GM21526 (cell line): Measurements from ENCODE around the gene BLOC1S4.
A peak's percentile ranks its signal among the peaks of the same experiment; 100 is the strongest.

Experiments
- ATAC-seq: cut with Tn5 transposase; IDR thresholded peaks from one replicate; pipeline ENCODE4 v1.9.1; 2021; ENCODE audit warnings: moderate library complexity; ENCODE audit not compliant: unreplicated experiment, low FRiP score

The BLOC1S4 gene

GRCh38 chr4:6689506-6689960 is 26.4 kb upstream of the BLOC1S4 start:
- ATAC-seq: no peak

GRCh38 chr4:6692379-6692778 is 23.6 kb upstream of the BLOC1S4 start:
- ATAC-seq: no peak

DNA sequence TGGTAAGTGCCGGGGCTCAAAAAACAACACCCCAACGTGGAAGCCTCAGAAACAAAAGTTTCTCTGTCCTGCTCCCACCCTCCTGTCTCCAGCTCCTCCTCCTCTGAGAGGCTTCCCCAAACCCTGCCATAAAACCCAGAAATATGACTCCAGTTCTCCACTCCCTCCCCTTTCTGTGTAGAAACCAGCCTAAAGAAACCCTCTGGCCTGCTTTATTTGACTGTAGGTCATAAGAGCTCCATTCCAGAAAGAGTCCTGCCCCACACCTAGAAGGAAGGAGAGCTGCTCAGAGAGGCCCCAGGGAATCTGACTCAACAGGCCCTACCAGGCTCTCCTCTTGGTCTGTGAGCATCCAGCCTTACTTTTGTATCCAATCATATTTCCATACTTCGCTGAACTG is 23.2 kb upstream of the BLOC1S4 start:
- no peak for ATAC-seq

DNA sequence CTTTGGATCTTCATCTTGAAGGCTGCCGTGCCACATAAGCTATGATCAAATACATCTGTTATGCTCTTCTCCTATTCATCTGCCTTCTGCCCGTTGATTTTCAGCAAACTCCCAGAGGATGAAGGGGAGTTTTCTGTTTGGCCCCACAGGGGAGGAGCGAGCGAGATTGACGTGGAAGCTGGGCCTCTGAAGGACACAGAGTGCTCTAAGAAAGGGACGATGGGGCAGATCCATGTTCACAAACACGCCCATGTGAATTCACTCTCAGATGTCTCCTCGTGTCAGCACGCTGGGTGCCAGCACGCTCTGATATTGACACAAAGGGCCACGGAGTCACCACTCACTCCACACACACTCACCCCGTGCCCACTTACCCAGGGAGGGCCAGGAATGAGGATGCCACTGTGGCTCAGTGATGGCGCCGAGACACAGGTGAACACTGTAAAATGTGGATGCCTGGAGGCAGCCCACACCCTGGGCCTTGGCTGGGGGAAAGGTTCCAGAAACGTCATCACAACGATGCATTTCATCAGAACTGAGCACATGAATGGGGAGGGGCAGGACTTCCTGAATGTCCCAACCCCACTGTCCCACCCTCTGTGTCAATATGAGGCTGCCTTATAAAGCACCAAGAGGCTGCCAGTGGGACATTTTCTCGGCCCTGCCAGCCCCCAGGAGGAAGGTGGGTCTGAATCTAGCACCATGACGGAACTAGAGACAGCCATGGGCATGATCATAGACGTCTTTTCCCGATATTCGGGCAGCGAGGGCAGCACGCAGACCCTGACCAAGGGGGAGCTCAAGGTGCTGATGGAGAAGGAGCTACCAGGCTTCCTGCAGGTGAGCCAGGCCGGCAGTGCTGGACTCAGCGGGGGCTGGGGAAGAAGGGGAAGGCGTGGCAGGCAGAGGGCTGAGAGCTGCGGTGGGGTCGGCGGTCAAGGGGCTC is 22.5 kb upstream of the BLOC1S4 start, which contains the start of gene S100P:
S100P (plus strand) TSS at position 648 of the 946 bp plus-strand sequence; CDS start at position 703, 55 bp downstream.
- ATAC-seq: no peak

DNA sequence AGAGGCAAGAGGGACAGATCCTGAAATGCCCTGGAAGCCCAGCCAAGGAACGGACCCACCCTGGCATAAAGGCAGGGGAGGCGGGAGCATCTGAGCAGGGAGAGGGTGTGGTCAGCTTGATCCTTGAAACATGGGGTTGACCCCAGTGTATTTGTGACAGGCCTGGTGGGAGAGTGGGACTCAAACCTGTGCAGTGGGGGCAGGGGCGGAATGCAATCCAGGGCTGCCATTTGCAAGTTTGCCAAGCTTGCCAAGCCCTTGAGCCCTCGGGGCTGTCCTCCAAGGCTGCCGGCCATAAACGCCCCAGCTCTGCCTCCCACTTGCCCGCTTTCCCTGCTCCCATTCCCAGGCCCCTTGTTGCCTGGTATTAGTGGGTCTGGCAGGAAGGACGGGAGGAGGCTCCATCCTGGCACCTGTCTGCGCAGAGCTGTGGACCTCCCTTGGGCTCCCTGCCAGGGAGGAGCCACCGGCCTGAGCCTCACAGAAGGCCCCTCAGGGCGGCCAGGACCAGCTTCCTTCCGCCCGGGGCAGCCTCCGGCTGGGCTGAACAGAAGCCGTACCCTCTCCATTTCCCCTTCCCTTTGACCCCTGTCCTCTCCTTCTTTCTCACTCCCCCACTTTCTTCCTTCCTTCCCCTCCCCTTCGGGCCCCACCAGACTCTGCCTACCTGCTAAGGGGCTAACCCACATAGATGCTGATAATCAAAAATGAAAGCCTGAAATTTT is 21.6 kb upstream of the BLOC1S4 start:
- ATAC-seq: no peak

- ATAC-seq: no peak
These were observed 20.0 kb upstream of the BLOC1S4 start for GRCh38 chr4:6695660-6696610.

DNA sequence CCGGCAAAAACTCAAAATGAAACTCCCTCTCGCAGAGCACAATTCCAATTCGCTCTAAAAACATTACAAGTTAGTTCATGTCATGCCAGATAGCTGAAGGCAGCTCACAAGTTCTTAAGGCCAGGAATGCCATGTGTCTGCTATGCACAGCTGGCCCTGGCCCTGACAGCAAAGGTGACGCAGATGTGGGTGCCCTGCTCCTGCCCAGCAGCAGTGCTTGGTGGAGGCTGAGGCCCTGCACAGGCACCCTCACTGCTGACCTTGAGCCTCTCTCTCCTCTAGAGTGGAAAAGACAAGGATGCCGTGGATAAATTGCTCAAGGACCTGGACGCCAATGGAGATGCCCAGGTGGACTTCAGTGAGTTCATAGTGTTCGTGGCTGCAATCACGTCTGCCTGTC is 19.4 kb upstream of the BLOC1S4 start:
- no peak for ATAC-seq

DNA sequence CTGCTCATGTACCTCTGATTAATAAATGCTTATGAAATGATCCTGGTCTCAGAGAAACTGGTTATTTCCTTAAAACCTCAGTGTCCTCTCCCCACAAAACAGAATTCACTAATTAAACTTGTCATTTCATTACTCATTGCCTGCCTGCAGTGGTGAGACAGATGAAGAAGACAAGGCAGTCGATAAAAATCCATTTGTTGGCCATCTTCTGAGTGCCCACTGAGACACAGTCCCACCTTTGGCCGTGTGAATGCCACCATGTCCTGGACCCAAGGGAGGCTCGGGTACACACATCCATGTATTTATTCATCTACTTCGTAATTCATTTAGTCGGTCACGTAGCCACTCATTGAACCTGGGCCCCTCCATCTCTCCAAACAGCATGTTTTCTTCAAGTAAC is 18.8 kb upstream of the BLOC1S4 start:
- no peak for ATAC-seq

DNA sequence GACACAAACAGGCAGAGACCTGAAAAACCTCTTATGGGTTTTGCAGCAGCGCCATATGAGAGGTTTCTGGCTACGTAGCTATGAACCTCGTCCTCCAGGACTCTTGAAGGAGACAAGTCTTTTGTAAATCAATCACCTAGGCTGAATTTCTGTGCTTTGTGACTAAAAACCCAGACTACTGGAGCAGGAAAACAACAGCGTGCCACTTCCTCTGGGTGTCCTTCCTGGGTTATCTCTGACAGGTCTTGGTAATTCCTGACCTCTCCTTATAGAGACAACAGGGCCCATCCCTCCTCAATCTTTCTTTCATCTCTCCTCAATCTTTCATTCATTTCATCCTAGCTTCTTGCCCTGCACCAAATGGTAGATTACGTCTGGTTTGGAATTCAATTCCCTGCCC is 16.6 kb upstream of the BLOC1S4 start:
- ATAC-seq: no peak

GRCh38 chr4:6699903-6700302 is 16.1 kb upstream of the BLOC1S4 start:
- no peak for ATAC-seq

GRCh38 chr4:6701371-6701770 is 14.6 kb upstream of the BLOC1S4 start:
- no peak for ATAC-seq

- ATAC-seq: no peak
These were observed 13.2 kb upstream of the BLOC1S4 start for GRCh38 chr4:6702761-6703160.

DNA sequence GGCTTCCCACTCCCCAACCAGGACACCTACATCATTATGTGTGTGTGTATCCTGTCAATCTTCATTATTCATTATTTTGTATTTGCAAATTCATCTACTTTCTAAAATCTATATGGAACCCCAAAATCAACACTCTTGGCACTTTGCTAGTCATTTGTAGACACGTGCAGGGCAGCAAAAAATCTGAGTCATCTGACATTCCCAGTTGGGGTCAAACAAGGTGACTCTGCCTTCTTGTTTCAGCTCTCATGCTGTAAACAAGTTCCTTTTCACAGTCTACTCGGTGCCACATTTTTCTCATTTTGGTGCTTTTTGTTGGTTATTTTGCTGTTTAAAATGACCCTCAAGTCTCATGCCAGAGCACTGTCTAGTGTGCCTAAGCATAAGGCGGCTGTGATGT is 12.2 kb upstream of the BLOC1S4 start:
- ATAC-seq: no peak

- no peak for ATAC-seq
These were observed 10.3 kb upstream of the BLOC1S4 start for GRCh38 chr4:6705646-6706045.

GRCh38 chr4:6706173-6706572 is 9.8 kb upstream of the BLOC1S4 start:
- ATAC-seq: no peak

GRCh38 chr4:6709230-6710114 is 6.5 kb upstream of the BLOC1S4 start, which contains the start of gene MRFAP1L1:
MRFAP1L1 (minus strand) TSS chr4:6709865; CDS start chr4:6709629, 236 bp downstream.
- peak; percentile 50 for ATAC-seq

GRCh38 chr4:6710282-6710681 is 5.7 kb upstream of the BLOC1S4 start:
- ATAC-seq: no peak

- no peak for ATAC-seq
These were observed 5.0 kb upstream of the BLOC1S4 start for GRCh38 chr4:6710996-6711395.

- ATAC-seq: no peak
These were observed 1.0 kb upstream of the BLOC1S4 start for GRCh38 chr4:6714954-6715353.
